ENCODE measurements around the gene BRF1.

Gene BRF1

DNA sequence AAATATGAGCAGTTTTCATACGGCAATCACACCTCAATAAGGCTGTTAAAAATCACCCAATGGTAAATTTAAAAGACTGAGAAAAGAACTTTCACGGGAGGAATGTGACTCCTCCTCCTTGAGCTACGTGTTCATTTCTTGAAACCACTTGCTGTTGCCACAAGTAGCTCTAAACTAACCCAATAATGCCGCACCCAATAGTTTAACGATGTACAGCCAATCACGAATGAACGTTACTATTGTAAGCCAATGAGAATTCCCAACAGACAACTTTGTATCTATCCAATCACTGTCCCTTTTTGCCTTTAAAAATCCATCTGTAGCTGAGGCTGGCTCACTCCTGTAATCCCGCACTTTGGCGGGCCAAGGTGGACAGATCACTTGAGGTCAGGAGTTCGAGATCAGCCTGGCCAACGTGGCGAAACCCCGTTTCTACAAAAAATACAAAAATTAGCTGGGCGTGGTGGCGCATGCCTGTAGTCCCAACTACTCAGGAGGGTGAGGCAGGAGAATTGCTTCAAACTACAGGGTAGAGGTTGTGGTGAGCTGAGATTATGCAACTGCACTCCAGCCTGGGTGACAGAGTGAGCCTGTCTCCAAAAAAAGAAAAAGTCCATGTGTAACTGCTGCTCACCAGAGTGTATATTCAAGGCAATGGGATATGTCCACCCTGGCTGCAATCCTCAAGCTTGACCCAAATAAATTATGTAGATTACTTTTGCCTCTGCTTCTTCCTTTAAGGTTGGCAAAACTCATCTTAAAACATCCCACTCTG lies 76.8 kb downstream of the BRF1 start:
- no peak for DNase-seq

DNA sequence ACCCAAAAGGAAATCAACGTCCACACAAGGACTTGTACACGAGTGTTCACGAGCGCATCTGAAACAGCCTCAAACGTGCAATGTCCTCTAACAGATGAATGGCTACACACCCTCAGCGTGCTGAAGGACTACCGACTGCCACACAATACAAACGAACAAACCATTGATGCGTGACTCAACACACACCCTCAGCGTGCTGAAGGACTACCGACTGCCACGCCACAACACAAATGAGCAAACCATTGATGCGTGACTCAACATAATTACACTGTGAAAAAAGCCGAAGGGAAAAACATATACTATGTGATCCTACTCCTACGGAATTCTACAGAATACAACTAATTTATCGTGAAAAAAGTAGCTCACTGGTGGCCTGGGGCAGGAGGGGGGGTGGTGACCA lies 77.5 kb downstream of the BRF1 start:
- no peak for DNase-seq

DNA sequence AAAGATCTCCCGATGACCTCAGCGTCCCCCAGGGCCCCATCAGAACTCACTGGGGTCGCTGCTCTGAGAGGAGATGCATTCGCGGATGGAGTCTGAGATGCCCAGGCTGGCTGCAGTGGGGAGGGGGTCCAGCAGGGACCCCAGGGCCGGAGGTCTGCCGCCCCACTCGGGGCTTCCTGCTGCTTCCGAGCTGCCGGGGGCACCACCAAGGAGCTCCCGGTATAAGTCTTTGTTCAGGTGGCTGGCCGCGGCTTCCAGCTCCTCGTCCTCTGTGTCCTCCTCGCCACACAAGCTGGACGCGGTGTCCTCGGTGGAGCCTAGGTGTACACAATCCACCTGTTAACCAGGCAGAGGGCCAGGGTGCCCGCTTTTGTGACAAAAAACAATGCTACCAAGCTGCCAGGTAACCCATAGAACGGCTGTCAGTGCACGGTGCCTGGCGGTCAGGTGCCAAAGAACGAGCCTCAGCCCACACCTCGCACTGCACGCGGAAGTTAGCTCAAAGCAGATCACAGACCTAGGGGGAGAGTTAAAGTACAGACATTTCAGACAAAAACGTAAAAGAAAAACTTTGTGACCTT lies 79.1 kb downstream of the BRF1 start:
- DNase-seq, result no peak

DNA sequence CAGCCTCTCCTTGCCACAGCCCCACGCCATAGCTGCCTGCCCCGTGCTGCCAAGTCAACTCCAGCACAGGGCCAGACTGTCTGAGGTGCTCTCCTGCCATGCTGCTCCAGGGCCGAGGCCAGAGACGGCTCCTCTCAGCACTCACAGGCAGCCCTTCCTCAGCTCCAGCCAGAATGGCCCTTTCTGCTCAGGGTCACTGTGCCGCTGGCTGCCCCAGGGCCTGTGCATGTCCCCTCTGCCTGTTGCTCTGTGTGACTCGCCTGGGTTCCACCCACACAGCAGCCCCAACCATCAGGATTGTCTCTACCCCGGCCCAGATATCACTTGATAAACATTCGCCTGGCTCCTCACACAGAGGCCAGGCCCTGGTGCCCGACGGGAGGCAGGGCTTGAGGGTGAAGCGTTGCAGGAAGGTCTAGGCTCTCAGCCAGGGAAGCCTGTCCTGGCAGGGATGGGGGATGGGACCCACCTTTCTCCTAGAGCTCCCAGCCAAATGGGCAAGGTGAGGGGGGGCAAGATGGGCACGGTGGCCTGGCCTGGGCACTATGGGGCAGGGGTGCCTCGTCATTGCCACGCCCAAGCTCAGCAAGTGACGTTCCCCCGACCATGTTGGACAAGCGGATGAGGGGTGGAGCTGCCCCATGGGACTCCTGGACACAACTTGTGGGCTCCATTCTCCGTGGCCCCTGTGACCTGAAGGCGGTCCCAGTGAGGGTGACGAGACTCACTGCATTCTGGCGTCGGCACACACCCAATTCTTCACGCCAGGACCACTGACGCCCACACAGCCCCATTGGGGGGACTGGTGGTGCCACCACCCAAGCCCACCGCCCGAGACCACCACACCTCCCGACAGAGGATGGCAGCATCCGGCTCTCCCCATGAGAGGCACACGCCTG lies 79.9 kb downstream of the BRF1 start:
- no peak for DNase-seq

DNA sequence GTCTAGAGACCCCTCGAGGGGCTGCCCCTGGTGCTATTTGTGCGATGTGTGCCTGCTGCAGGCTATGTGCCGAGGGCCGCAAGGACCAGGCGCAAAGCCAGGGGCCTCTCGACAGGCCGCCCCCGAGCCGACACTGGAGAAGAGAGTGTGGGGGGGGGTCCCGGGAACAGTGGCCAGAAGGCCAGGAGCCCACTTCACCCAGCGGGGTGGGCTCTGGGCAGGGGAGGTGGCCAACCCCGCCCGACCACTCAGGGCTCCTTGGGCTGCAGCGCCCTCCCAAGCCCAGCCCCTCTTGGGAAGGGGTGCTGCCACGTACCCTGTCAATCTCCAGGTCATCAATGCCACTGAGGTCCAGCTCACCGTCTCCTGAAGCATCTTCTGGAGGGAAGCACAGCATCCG lies 81.0 kb downstream of the BRF1 start:
- DNase-seq, result no peak

DNA sequence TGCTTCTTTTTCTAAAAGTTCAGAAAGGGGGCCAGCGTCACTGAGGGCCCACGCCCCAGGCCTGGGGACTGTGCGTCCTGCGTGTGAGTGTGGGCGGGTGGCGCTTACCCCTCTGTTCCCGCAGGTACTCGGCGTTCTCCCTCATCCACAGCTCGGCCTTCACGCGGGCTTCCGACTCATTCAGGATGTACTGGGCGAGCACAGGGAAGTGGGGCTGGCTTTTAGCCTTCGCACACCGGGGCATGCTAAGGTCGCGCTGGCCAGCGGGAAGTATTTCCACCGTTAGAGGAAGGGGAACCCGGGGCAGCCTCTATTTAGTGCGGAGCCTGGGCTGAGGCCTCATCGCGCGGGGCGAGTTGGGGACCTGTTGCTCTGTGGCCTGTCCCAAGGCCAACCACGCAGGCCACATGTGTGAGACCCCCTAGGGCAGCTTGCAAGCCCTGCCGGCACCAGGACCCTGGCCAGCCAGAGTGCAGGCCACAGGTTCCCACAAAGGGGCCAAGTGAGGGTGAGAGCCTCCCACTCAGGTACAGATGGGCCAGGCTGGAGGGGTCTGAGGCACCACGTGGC lies 81.7 kb downstream of the BRF1 start:
- no peak for DNase-seq

DNA sequence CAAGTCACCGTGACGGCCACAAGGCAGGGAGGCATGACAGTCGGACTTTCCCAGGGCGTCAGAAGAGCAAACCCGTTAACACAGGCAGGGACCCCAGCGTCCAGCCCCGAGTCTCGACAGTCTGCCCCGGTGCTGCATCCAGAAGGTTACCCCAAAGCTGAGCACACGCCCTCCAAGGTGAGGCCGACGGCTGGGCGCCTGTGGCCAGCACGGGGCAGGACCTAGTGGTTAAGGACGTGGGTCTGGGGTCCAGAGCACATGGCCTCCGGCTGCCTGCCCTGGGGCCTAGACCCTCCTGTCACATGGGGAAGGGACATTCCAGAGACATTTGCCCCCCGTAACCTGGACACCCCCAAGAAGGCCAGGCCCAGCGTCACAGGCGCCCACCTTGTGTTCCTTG lies 82.2 kb downstream of the BRF1 start:
- DNase-seq, result no peak

DNA sequence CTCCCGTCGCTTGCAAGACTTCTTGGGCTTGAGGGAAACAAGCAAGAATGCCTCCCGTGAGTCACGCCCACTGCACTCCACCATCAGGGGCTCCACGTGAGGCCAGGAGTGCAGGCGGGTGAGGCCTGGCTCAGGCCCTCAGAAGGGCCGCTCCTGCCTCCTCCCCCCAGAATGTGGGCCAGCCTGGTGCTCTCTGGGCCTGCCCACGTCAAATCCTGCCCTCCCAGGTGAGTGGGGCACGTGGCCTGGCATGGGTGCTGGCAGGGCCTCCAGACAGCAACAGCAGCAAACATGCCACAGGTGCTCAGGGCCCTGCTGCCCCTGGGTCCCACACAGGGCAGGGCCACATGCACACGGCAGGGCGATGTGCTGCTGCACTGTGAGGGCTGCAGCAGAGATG lies 83.0 kb downstream of the BRF1 start:
- DNase-seq, result no peak

DNA sequence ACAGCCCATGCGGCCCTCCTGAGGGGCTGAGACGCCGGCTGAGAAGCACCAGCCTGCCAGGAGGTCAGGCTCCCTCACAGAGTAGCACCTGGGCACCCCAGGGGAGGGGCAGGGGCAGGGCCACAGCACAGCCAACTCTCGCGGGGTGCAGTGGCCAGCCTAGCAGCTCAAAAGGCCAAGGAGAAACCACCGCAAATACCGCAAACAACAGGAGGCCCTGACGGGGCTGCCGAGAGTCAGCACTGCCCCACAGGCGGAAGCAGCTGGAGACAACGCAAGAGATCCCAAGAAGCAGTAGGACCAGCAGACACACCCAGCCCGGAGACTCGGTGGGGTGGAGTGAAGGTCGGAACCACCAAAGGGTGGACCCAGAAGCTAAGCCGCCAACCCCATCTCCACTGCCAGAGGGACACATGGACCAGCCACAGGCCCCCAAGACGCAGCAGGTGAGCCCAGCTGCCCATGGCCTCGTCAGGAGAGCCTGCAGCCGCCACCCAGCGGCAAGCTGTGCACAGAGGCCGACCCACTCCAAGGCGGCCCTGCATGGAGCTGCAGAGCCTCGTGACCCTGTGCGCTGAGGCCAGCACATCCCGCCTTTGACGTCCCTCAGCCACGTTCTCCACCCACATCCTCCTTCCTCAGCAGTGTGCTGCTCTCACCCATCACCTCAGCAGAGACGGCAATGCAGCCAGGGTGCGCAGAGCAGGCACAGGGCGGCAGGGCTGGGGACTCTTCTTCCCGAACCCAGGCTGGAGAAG lies 84.1 kb downstream of the BRF1 start:
- no peak for DNase-seq

DNA sequence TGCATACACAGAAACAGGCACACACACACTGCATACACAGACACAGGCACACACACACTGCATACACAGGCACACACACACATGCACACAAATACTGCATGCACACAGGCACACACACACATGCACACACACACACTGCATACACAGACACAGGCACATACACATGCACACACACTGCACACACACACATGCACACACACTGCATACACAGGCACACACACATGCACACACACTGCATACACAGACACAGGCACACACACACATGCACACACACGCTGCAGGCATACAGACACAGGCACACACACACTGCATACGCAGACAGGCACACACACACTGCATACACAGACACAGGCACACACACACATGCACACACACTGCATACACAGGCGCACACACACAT lies 85.2 kb downstream of the BRF1 start:
- no peak for DNase-seq

DNA sequence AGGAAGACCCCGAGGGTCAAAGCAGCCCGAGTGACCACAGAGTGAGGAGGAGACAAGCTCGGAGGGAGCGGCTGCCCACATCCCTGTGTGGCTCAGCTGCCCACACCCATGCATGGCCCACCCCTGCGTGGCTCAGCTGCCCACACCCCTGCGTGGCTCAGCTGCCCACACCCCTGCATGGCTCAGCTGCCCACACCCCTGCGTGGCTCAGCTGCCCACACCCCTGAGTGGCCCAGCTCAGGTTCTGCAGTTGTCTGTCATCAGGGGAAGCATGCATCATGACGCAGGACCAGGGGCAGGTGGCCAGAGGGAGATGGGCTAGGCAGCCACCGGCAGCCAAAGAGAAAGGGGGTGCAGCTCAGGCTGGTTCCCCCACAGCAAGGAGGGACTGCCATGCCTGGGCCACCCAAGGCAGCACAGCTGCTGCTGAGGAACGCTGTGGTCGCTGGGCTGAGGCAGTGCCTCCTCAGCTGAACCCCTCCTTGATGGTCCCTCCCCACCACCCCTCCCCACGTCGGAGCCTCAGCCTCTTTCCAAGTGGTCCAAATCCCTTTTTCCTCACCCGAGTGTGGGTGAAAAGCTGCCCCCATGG lies 86.4 kb downstream of the BRF1 start:
- DNase-seq, result no peak

DNA sequence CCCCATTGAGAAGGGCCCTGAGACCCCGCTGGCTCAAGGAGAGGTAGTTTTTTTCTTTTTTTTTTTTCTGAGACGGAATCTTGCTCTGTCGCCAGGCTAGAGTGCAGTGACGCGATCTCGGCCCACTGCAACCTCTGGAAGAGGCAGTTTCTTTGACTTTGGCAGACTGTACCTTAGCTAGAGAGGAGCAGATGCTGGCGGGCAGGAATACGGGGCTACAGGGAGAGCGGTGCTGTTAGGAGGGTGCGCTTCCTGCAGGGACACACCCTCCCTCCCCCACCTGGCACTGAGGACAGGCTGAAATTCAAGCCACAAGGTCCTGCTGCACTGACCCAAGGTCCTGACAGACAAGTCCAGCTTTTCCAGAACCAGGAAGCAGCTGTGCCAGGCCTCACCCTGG lies 87.4 kb downstream of the BRF1 start:
- no peak for DNase-seq

DNA sequence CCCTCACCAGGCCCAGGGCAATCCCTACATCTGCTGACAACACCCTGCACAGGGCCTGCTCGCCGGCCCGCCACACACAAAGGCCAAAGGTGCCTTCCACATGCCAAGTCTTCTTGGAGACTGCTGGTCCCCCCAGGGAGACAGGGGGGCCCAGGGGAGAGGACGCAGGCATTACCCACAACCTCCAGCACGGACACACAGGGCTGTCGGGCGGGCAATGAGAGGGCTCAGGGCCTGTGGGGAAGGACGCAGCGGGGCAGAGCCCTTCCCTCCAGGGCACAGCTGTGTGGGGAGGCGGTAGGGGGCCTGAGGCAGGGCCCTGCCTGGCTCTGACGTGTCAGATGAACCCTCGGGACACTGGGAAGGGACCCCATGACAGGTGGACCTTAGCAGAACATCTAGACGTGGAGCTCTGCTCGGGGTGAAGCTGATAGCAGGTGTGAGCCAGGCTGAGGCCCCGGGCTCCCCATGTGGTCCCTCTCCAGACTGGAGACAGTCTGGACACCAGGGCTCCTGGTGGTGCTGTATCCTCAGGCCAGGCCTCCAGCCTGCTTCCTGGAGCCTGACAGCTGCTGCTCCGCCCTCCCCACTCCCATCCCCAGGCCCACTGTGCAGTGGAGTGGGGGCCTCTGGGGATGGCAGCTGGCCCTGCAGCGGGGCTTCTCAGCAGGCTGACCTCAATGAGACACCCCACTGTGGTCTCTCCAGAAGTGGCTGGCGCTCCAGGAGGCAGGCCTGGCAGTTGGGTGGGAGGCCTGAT lies 88.1 kb downstream of the BRF1 start:
- DNase-seq, result no peak

DNA sequence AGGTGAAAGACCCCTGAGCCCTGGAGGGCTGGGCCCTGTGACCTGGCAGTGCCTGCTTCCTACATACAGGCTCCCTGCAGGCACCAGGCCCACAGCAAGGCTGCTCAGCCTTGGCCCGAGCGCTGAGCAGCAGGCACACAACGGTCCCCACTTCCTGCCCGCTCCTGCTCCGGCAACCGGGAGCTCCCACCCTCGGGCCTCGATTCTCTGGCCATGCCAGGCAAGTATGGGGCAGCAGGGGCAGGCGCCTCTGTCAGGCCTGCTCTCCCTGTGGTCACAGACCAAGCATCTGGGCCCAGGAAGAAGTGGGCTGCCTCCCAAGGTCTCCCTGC lies 89.1 kb downstream of the BRF1 start:
- DNase-seq, result no peak

DNA sequence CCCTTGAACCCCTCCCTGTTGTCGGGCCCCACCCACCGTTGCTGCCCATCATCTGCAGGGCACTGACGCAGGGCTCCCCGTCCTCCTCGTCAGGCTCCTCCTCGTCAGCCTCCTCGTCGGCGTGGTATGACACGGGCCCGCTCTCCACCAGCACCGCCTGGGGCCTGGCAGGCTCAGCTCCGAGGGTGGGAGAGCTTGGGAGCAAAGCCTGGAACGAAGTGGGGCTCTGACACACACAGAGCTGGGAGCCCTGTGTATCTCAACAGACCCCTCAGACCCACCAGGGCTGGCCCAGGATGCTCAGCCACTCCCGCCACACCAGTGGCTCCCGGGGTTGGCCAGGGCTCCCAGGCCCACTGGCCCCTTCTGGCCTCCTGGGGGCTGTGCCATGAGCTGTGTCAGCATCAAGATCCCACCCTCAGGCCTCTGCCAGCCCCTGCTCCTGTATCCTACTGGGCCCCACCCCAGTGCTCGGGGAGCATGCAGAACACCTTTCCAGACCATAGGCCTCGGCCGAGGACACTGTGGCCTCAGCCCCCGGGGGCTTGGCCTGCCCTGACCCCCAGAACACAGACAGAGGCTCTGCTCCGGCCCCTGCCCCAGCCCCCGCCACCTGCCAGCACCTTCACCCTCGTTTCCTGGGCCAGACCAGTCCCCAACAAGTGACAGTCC lies 89.6 kb downstream of the BRF1 start:
- DNase-seq, result no peak

DNA sequence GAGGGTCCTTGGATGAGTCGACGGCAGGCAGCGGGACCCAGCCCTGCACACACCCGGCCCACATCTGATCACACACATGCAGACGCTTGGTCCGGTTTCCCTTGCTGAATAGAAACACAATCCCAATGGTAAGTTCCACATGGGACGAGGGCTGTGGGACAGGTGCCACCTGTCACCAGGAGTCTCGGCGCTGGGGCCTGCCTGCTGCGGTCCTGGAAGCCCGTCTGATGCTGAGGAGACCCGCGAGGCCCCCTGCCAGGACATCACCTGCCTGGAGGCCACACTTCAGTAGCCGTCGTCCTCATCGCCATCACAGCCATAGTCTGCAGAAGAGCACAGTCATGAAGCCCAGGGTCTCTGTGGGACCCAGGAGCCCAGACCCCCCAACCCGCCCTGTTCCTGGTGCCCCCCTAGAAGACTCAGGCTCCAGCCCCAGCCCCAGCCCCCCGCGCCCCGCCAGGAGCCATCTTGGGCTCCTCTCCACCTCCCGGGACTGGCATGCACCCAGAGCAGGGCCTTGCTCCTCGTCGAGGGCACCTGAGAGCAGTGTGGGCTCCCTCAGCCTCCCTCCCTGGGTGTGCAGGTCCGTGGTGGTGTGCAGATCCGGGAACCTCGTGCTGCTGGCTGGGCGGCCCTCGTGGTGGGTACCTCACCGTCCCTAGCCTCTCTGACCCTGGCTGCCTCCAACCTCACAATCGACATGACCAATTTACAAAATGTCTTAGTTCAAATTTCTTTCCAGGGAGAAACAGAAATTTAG lies 90.4 kb downstream of the BRF1 start:
- no peak for DNase-seq

DNA sequence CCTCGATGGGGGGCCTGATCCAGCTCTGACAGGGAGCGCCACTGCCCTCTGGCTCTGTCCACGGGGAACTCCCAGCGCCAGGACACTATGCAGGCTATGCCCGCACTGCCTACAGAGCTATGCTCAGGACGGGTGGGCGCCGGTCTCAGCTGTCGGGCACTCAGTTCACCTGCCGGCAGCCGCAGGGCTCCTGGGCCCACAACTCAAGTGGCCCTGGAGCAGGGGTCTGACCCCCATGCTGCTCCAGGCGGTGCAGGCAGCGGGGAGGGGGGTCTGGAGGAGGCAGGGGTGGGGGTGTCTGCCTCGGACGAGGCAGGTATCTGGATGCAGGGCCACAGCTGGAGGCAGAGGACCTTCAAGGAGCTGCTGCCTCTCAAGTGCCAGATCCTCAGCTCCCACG lies 91.2 kb downstream of the BRF1 start:
- DNase-seq, result no peak

DNA sequence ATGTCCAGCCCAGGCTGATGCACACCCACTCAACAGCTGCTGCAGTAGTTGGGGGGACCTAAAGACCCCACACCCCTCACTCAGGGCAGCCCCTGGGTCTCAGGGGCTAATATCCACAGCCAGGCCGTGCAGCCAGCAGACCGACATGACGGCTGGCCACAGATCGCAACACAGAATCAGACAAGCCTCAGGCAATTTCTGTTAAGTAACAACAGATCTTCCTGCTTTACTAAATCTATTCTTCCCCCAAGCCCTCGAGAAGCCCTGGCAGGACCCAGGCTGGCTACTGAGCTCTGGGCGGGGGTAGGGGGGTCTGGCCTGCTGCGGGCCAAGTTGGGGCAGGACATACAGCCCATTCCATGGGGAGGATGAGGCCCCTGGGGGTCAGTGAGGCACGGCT lies 91.7 kb downstream of the BRF1 start:
- no peak for DNase-seq

DNA sequence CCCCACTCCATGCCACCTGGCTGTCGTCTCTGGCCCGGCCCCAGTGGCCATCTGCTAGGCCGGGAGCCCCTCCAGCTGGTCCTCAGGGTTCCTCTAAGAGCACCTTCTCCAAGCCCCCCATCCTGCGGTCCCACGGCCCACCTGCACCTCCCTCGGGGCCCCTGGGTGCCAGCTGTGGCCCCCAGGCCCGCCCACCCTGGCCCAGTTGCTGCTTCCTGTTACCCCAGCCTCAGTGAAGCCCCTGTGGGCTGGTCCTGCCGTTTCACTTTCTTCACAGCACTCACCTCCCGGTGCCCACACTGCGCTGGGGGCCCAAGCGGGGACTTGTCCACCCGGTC lies 92.1 kb downstream of the BRF1 start:
- DNase-seq, result no peak

DNA sequence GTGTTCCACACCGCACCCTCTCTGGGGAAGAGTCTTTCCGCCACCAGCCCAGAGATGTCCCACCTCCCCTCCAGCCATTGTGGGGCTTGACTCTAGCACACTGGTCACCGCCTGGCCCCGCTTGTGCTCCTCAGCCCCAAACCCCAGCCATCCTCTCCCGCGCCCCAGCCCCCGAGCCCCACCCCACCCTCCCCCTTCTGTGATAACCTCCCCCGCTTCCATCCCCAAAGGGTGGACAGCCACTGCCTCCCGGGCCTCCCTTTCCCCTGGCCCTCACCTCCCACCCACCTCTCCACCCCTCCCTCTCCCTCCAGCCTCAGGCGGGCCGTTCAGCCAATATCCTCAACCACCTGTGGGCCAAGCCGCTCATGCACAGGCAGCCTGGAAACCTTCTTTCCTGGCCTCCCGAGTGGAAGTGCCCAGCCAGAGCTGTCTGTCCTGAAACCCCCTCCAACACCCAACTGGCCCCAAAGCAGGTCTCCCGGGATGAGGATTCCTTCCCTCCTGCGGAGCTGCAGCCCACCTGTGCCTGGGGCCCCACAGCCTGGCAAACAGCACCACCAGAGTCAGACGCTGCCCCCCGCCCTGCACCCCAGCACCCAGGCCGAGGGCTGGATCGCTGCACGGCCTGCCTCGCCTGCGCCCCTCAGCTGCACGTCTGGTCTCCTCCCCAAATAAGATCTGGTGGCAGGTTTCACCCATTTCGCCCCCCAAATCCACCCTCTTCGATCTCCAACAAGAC lies 92.6 kb downstream of the BRF1 start:
- DNase-seq, result no peak

Measured in SHP77 treated with DMSO at 0.1 percent for 48 hours (cell line).